ENCODE data around the gene INPP5A.

Gene INPP5A

DNA sequence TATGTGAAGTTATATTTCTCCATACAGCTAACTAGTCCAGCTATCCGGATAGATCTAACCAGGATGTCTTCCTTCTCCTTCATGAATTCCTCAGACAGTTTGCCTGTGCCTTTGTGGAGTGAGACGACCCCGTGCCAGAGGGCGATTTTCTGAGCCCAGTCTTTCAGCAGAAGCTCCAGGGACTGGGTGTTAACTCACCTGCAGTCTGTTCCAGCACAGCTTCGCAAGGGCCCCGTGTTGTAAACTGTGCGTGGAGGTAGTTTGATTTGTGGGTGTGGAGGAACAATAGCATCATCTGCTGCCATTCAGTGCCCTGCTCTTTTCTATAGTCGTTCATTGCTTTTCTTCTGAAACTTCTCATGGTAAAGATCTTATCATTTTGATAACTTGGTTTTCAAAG, 103.8 kb downstream of the INPP5A start:
- Histone ChIP-seq H3K27me3 (replicated peaks) (no peaks in the 10 kb centered on the region), H3K27ac (no peak overlapping the region), H3K4me3 (ENCODE audit: low read depth, low read length) (no peak overlapping the region), H3K36me3 (replicated peaks) (no peaks in the 10 kb centered on the region)
- TF ChIP-seq, protein P1, sequence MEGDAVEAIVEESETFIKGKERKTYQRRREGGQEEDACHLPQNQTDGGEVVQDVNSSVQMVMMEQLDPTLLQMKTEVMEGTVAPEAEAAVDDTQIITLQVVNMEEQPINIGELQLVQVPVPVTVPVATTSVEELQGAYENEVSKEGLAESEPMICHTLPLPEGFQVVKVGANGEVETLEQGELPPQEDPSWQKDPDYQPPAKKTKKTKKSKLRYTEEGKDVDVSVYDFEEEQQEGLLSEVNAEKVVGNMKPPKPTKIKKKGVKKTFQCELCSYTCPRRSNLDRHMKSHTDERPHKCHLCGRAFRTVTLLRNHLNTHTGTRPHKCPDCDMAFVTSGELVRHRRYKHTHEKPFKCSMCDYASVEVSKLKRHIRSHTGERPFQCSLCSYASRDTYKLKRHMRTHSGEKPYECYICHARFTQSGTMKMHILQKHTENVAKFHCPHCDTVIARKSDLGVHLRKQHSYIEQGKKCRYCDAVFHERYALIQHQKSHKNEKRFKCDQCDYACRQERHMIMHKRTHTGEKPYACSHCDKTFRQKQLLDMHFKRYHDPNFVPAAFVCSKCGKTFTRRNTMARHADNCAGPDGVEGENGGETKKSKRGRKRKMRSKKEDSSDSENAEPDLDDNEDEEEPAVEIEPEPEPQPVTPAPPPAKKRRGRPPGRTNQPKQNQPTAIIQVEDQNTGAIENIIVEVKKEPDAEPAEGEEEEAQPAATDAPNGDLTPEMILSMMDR (IDR thresholded peaks at IDR 0.05; ENCODE audit: low read depth, low read length, missing control alignments) = no peak
- in situ Hi-C loops (cut with HindIII; ENCODE audit: low pct_ligation_motif_present, low sequenced_read_pairs) = no loop called here
- no peak for DNase-seq

DNA sequence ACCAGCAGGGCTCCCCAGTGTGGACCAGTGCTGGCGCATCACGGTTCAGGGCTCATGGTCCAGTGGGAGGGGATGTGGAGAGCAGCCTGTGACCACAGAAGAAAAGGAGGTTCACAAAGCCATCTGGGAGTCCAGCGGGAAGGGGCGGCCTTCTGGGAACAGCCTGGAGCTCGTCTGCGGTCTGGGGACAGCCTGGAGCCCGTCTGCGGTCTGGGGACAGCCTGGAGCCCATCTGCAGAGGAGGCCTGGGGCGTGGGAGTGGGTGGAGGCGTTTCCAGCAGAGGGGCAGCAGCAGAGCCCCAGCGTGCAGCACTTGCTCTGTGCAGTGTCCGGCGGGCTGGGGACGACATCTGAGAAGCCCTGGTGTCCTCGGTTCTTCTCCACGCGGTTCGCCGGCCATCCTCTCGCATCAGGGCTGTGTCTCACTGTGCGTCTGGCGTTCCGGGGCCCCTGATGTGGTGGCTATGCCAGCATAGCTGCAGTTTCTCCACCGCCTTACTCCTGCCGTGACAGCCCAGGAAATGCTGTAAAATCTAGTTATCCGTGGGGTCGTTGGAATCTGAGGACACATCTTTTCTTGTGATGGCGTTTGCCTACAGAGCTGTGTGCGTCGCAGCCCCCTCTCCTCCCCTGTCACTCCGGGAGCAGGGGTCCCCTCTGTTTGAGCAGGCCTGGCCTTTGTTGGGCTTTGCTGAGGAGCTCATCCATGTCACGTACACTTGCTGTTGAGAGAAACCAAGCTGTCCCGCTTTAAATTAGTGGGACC, 104.6 kb downstream of the INPP5A start:
- H3K4me3 ChIP-seq (ENCODE audit: low read depth, low read length) = no peak overlapping the region
- no peak for DNase-seq
- H3K36me3 ChIP-seq (replicated peaks) = no peaks in the 10 kb centered on the region
- no peaks in the 10 kb centered on the region for H3K27me3 ChIP-seq (replicated peaks)
- TF ChIP-seq, protein P1 (IDR thresholded peaks at IDR 0.05; ENCODE audit: low read depth, low read length, missing control alignments) = no peak
- no peak overlapping the region for H3K27ac ChIP-seq
- in situ Hi-C loops (cut with HindIII; ENCODE audit: low pct_ligation_motif_present, low sequenced_read_pairs) = no loop called here

DNA sequence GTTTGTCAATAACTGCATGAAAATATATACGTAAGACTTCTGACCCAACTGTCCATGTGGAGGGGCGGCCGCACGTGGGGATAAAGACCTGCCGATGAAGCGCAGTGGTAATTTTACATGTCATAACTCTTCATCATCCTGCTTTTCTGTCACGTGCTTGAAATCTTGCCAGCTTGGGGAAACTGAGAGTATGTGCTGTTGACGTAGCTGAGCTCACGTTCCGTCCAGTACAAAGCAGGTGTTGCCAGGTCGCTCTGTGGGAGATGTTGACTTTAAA, 105.1 kb downstream of the INPP5A start:
- H3K27ac ChIP-seq = no peak overlapping the region
- TF ChIP-seq, protein P1 (IDR thresholded peaks at IDR 0.05; ENCODE audit: low read depth, low read length, missing control alignments) = no peak
- in situ Hi-C loops (cut with HindIII; ENCODE audit: low pct_ligation_motif_present, low sequenced_read_pairs) = no loop called here

GRCh38 chr10:132643709-132644526, 106.3 kb downstream of the INPP5A start:
- in situ Hi-C loops (cut with HindIII; ENCODE audit: low pct_ligation_motif_present, low sequenced_read_pairs) = no loop called here
- no peaks in the 10 kb centered on the region for H3K27me3 ChIP-seq (replicated peaks)
- TF ChIP-seq, protein P1 (IDR thresholded peaks at IDR 0.05; ENCODE audit: low read depth, low read length, missing control alignments) = no peak
- H3K4me3 ChIP-seq (ENCODE audit: low read depth, low read length) = no peak overlapping the region
- H3K36me3 ChIP-seq (replicated peaks) = no peaks in the 10 kb centered on the region
- H3K27ac ChIP-seq = no peak overlapping the region
- DNase-seq = no peak

More for the DNA sequence above, 105.1 kb downstream of the INPP5A start:
- Histone ChIP-seq H3K27me3 (replicated peaks) (no peaks in the 10 kb centered on the region), H3K36me3 (replicated peaks) (no peaks in the 10 kb centered on the region), H3K4me3 (ENCODE audit: low read depth, low read length) (no peak overlapping the region)
- DNase-seq = no peak

GRCh38 chr10:132644527-132645246, 107.1 kb downstream of the INPP5A start:
- no peak overlapping the region for H3K4me3 ChIP-seq (ENCODE audit: low read depth, low read length)
- in situ Hi-C loops (cut with HindIII; ENCODE audit: low pct_ligation_motif_present, low sequenced_read_pairs) = no loop called here
- TF ChIP-seq, protein P1 (IDR thresholded peaks at IDR 0.05; ENCODE audit: low read depth, low read length, missing control alignments) = no peak
- no peak overlapping the region for H3K27ac ChIP-seq
- H3K36me3 ChIP-seq (replicated peaks) = no peaks in the 10 kb centered on the region
- no peaks in the 10 kb centered on the region for H3K27me3 ChIP-seq (replicated peaks)
- DNase-seq = no peak
